ENCODE measurements around the gene ANO2. TPM values are rescaled to one million over a fixed set of nuclear protein-coding genes. Genes with fewer than 3 reads are reported as not detected.

The ANO2 gene
- total and polyA plus RNA-seq, 2 experiments from 2014 or later = 0.21 TPM; not detected in 1

GRCh38 chr12:5636907-5637306 is 308.2 kb downstream of the ANO2 start:
- no peaks in the 10 kb centered on the region for H3K27me3 ChIP-seq
- no peak overlapping the region for H3K4me3 ChIP-seq
- H3K9me3 ChIP-seq (ENCODE audit: low read depth) = no peaks in the 10 kb centered on the region
- no peaks in the 10 kb centered on the region for H3K4me1 ChIP-seq (ENCODE audit: low read depth)
- TF ChIP-seq CTCF (IDR thresholded peaks at IDR 0.05; ENCODE audit: low read depth, low read length) = no peak
- H3K27ac ChIP-seq = no peak overlapping the region
- no peak for DNase-seq (ENCODE audit: low read depth in 1 of 2, low spot score in 1 of 2)
- H3K36me3 ChIP-seq = no peaks in the 10 kb centered on the region

GRCh38 chr12:5633106-5633505 is 312.0 kb downstream of the ANO2 start:
- no peaks in the 10 kb centered on the region for H3K9me3 ChIP-seq (ENCODE audit: low read depth)
- DNase-seq (ENCODE audit: low read depth in 1 of 2, low spot score in 1 of 2) = no peak
- H3K27ac ChIP-seq = no peak overlapping the region
- no peaks in the 10 kb centered on the region for H3K36me3 ChIP-seq
- H3K27me3 ChIP-seq = no peaks in the 10 kb centered on the region
- H3K4me1 ChIP-seq (ENCODE audit: low read depth) = no peaks in the 10 kb centered on the region
- TF ChIP-seq CTCF (IDR thresholded peaks at IDR 0.05; ENCODE audit: low read depth, low read length) = no peak
- no peak overlapping the region for H3K4me3 ChIP-seq

- Histone ChIP-seq H3K4me3 (no peak overlapping the region), H3K27ac (no peak overlapping the region), H3K9me3 (ENCODE audit: low read depth) (no peaks in the 10 kb centered on the region), H3K27me3 (no peaks in the 10 kb centered on the region), H3K36me3 (no peaks in the 10 kb centered on the region), H3K4me1 (ENCODE audit: low read depth) (no peaks in the 10 kb centered on the region)
- TF ChIP-seq CTCF (IDR thresholded peaks at IDR 0.05; ENCODE audit: low read depth, low read length) = no peak
- DNase-seq (ENCODE audit: low read depth in 1 of 2, low spot score in 1 of 2) = no peak
These were observed 312.6 kb downstream of the ANO2 start for GRCh38 chr12:5632453-5632852.

- H3K4me3 ChIP-seq = no peak overlapping the region
- H3K36me3 ChIP-seq = no peaks in the 10 kb centered on the region
- H3K9me3 ChIP-seq (ENCODE audit: low read depth) = no peaks in the 10 kb centered on the region
- TF ChIP-seq CTCF (IDR thresholded peaks at IDR 0.05; ENCODE audit: low read depth, low read length) = no peak
- H3K27ac ChIP-seq = no peak overlapping the region
- H3K27me3 ChIP-seq = no peaks in the 10 kb centered on the region
- no peaks in the 10 kb centered on the region for H3K4me1 ChIP-seq (ENCODE audit: low read depth)
- DNase-seq (ENCODE audit: low read depth in 1 of 2, low spot score in 1 of 2) = no peak
These were observed 313.6 kb downstream of the ANO2 start for GRCh38 chr12:5631497-5631896.

- Histone ChIP-seq H3K4me3 (no peak overlapping the region), H3K27ac (no peak overlapping the region), H3K9me3 (ENCODE audit: low read depth) (no peaks in the 10 kb centered on the region), H3K4me1 (ENCODE audit: low read depth) (no peaks in the 10 kb centered on the region), H3K27me3 (no peaks in the 10 kb centered on the region), H3K36me3 (no peaks in the 10 kb centered on the region)
- DNase-seq (ENCODE audit: low read depth in 1 of 2, low spot score in 1 of 2) = no peak
- TF ChIP-seq CTCF (IDR thresholded peaks at IDR 0.05; ENCODE audit: low read depth, low read length) = no peak
These were observed 314.3 kb downstream of the ANO2 start for GRCh38 chr12:5630726-5631125.

GRCh38 chr12:5628501-5628900 is 316.6 kb downstream of the ANO2 start:
- H3K4me3 ChIP-seq = no peak overlapping the region
- TF ChIP-seq CTCF (IDR thresholded peaks at IDR 0.05; ENCODE audit: low read depth, low read length) = no peak
- no peaks in the 10 kb centered on the region for H3K27me3 ChIP-seq
- no peaks in the 10 kb centered on the region for H3K36me3 ChIP-seq
- no peaks in the 10 kb centered on the region for H3K9me3 ChIP-seq (ENCODE audit: low read depth)
- H3K27ac ChIP-seq = no peak overlapping the region
- DNase-seq (ENCODE audit: low read depth in 1 of 2, low spot score in 1 of 2) = no peak
- no peaks in the 10 kb centered on the region for H3K4me1 ChIP-seq (ENCODE audit: low read depth)

All from cardiac muscle cell (in vitro differentiated cells and primary cell).